Measurements from ENCODE around the gene TOR1AIP1.

- TF ChIP-seq CTCF (conservative IDR thresholded peaks at IDR 0.05; ENCODE audit: low read depth, low read length) (no peak), EZH2 (IDR thresholded peaks at IDR 0.05; ENCODE audit: borderline replicate concordance, low read depth, low read length, poor library complexity, severe bottlenecking) (no peak)
Observed at GRCh38 chr1:179860652-179861051, 21.4 kb upstream of the TOR1AIP1 start.
